Stomach (tissue), 9 donors: ENCODE results near the gene MMRN1. TPM values are rescaled to one million over a fixed set of nuclear protein-coding genes. Genes with fewer than 3 reads are reported as not detected.

Experiments used
- DNase-seq, 2 donors: peaks; one replicate each; pipeline versions ENCODE4 v3.0.0 to v3.0.0-alpha.2; 2013 to 2019
- H3K27ac ChIP-seq, 5 donors: fragments of 200-600 bp in 4 of 5; sonication (generic) in 4 of 5; one replicate each; pipeline ENCODE4 v1.5.1; 2013 to 2019; ENCODE audit warnings: mild to moderate bottlenecking in 1 of 5, moderate library complexity in 1 of 5
- H3K27me3 ChIP-seq, 3 donors: fragments of 200-600 bp; sonication (generic); one replicate each; pipeline ENCODE4 v1.5.1; 2017 to 2019; ENCODE audit warnings: mixed run types in 1 of 3
- H3K36me3 ChIP-seq, 4 donors: fragments of 200-600 bp; sonication (generic); 1 replicate in 3 of 4; 2 replicates in 1 of 4; pipeline ENCODE4 v1.5.1; 2016 to 2019
- H3K4me1 ChIP-seq, 4 donors: fragments of 200-600 bp; sonication (generic); one replicate each; pipeline ENCODE4 v1.5.1; 2016 to 2019
- H3K4me3 ChIP-seq, 4 donors: fragments of 200-600 bp; sonication (generic) in 3 of 4; one replicate each; pipeline ENCODE4 v1.5.1; 2016 to 2019; ENCODE audit warnings: mild to moderate bottlenecking in 1 of 4
- H3K9me3 ChIP-seq, 4 donors: fragments of 200-600 bp; sonication (generic); one replicate each; pipeline ENCODE4 v1.5.1; 2016 to 2019
- CTCF ChIP-seq, 7 experiments: fragments of 450-650 bp in 4 of 7; fragments of 200-600 bp in 3 of 7; sonication (generic) in 3 of 7; IDR thresholded peaks; one replicate each; pipeline ENCODE4 v1.5.1; 2016 to 2019; ENCODE audit warnings: antibody characterized with exemption in 7 of 7, control low read depth in 2 of 7, mild to moderate bottlenecking in 1 of 7
- EP300 ChIP-seq: sonication (generic); formaldehyde crosslinking; IDR thresholded peaks from one replicate; pipeline ENCODE4 v1.6.1; 2017; ENCODE audit warnings: antibody characterized with exemption
- POLR2A ChIP-seq, 4 donors: fragments of 450-650 bp; IDR thresholded peaks; one replicate each; pipeline ENCODE4 v1.6.1; 2016; ENCODE audit warnings: antibody characterized with exemption in 4 of 4, control low read depth in 2 of 4, mild to moderate bottlenecking in 1 of 4, moderate library complexity in 1 of 4
- POLR2AphosphoS5 ChIP-seq, 3 donors: sonication (generic); formaldehyde crosslinking; IDR thresholded peaks; one replicate each; pipeline ENCODE4 v1.6.1; 2016; ENCODE audit warnings: antibody characterized with exemption in 3 of 3
- WGBS, 5 donors: extraction: QIAGEN DNeasy Blood & Tissue Kit in 3 of 5; methylation state at CpG; one replicate each; pipeline versions ENCODE4 v1.1.5 to v1.1.7; 2013 to 2018; 5-methylcytosine and 5-hydroxymethylcytosine counted together
- intact Hi-C: fragments of 100-400 bp; cut with DNase I; formaldehyde crosslinking; loops from one replicate; pipeline ENCODE4 v1.15.1; 2023; ENCODE audit warnings: low total_unique reads
- polyA plus RNA-seq, 3 donors: library from polyadenylated mRNA; stranded (reverse); fragments of 200-250 nt; gene quantifications; one replicate each; pipeline ENCODE4 v1.2.3, GENCODE V29; 2013
- total RNA-seq, 5 donors: library from RNA; depleted of rRNA; stranded (reverse); fragments of >200 nt; gene quantifications; one replicate each; pipeline versions ENCODE4 v1.1.0 to v1.2.3, GENCODE V29; 2014 to 2016
- donor health status: healthy with polysubstance abuse.
- donor health status: Bipolar disorder and iron deficiency.
- donor health status: healthy.

Gene MMRN1
- total and polyA plus RNA-seq, 8 donors, result 0.58 to 73.8 (median 4.8) TPM

- H3K4me1 ChIP-seq, result no peaks in the 10 kb centered on the region
- DNase-seq, result no peak
- TF ChIP-seq CTCF (IDR thresholded peaks at IDR 0.05) (no peak), POLR2AphosphoS5 (IDR thresholded peaks at IDR 0.05) (no peak), EP300 (no peak), POLR2A (IDR thresholded peaks at IDR 0.05) (no peak)
- no peaks in the 10 kb centered on the region for H3K9me3 ChIP-seq
- H3K4me3 ChIP-seq, result no peak overlapping the region
- WGBS, 5 donors, result 87 to 92% (median 88%) methylated on average over 13 of the region's 13 CpGs
- H3K27ac ChIP-seq, result no peak overlapping the region
- no peaks in the 10 kb centered on the region for H3K27me3 ChIP-seq
- intact Hi-C loops, result no loop called here
- H3K36me3 ChIP-seq, result no peaks in the 10 kb centered on the region
These were observed 60.4 kb downstream of the MMRN1 start for GRCh38 chr4:89954906-89955695.

GRCh38 chr4:89957046-89957926 lies 62.6 kb downstream of the MMRN1 start:
- Histone ChIP-seq H3K9me3 (no peaks in the 10 kb centered on the region), H3K4me3 (no peak overlapping the region), H3K27me3 (no peaks in the 10 kb centered on the region), H3K27ac (no peak overlapping the region), H3K36me3 (no peaks in the 10 kb centered on the region), H3K4me1 (no peaks in the 10 kb centered on the region)
- WGBS, 5 donors, result 43 to 60% (median 56%) methylated on average over 4 of the region's 4 CpGs
- intact Hi-C loops, result no loop called here
- no peak for DNase-seq
- TF ChIP-seq POLR2AphosphoS5 (IDR thresholded peaks at IDR 0.05), result no peak
- TF ChIP-seq CTCF (IDR thresholded peaks at IDR 0.05), result no peak
- TF ChIP-seq POLR2A (IDR thresholded peaks at IDR 0.05), result no peak
- no peak for TF ChIP-seq EP300

GRCh38 chr4:89981789-89982334 lies 87.2 kb downstream of the MMRN1 start:
- no peak overlapping the region for H3K27ac ChIP-seq
- H3K4me3 ChIP-seq, result no peak overlapping the region
- 83 to 96% (median 90%) methylated on average over 2 of the region's 2 CpGs for WGBS, 5 donors
- intact Hi-C loops, result no loop called here
- no peak for DNase-seq
- no peaks in the 10 kb centered on the region for H3K4me1 ChIP-seq
- TF ChIP-seq POLR2AphosphoS5 (IDR thresholded peaks at IDR 0.05) (no peak), EP300 (no peak), CTCF (IDR thresholded peaks at IDR 0.05) (no peak), POLR2A (IDR thresholded peaks at IDR 0.05) (no peak)
- H3K27me3 ChIP-seq, result no peaks in the 10 kb centered on the region
- no peaks in the 10 kb centered on the region for H3K9me3 ChIP-seq
- no peaks in the 10 kb centered on the region for H3K36me3 ChIP-seq

- WGBS, 5 donors, result 91 to 93% (median 92%) methylated on average over 2 of the region's 2 CpGs
- Histone ChIP-seq H3K36me3 (no peaks in the 10 kb centered on the region), H3K9me3 (peaks cover 0 to 4% (median 0%) of the 10 kb centered on the region in 4 donors), H3K27ac (no peak overlapping the region), H3K27me3 (no peaks in the 10 kb centered on the region), H3K4me3 (no peak overlapping the region), H3K4me1 (no peaks in the 10 kb centered on the region)
- no peak for TF ChIP-seq CTCF (IDR thresholded peaks at IDR 0.05)
- no peak for TF ChIP-seq POLR2A (IDR thresholded peaks at IDR 0.05)
- no peak for TF ChIP-seq EP300
- no peak for TF ChIP-seq POLR2AphosphoS5 (IDR thresholded peaks at IDR 0.05)
- no peak for DNase-seq
- intact Hi-C loops, result no loop called here
These were observed 93.6 kb downstream of the MMRN1 start for GRCh38 chr4:89988268-89988667.
